Thyroid gland (tissue), 4 donors: ENCODE results near the gene MRTFB.

ENCODE experiments used
- CTCF ChIP-seq, 6 experiments: fragments of 200-600 bp in 3 of 6; fragments of 450-650 bp in 3 of 6; sonication (generic) in 3 of 6; IDR thresholded peaks; one replicate each; pipeline ENCODE4 v1.5.1; 2016 to 2019; ENCODE audit warnings: antibody characterized with exemption in 6 of 6, mild to moderate bottlenecking in 2 of 6, inconsistent platforms in 1 of 6, moderate library complexity in 1 of 6
- POLR2A ChIP-seq, 2 donors: fragments of 450-650 bp; IDR thresholded peaks; one replicate each; pipeline ENCODE4 v1.6.1; 2017; ENCODE audit warnings: antibody characterized with exemption in 2 of 2, mild to moderate bottlenecking in 2 of 2, moderate library complexity in 1 of 2

DNA sequence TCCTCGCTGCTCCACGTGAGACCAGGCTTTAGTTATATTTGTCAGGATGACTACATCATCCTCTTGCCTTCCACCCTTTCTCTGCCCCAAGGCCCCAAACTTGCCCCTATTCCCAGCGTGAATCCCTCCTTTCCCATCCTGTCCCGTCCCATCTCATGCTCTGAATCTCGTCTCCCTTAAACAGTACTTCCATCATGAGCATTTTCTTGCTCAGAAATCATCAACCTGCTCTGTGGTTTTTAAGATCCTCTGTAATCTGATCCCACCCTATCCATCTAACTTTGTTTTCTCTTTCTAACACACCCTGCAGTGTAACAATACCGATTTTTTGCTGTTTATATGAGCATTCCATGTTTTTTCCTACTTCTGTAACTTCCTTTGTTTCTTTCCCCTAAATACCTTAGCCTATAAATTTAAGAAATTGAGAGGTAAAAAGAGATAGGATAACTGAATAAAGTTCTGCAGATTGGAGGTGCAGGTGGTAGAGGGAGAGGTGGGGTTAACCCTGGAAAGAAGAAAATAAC is 39.7 kb downstream of the MRTFB start:
- no peak for TF ChIP-seq CTCF (IDR thresholded peaks at IDR 0.05)
- no peak for TF ChIP-seq POLR2A (IDR thresholded peaks at IDR 0.05)
